NOMO-1 treated with DMSO at 0.1 percent for 48 hours (cell line): ENCODE measurements around the gene CDC42EP4.
A peak's percentile ranks its signal among the peaks of the same experiment; 100 is the strongest.

Experiments used
- DNase-seq: peaks from one replicate; lab custom pipeline; 2025; ENCODE audit not compliant: unreplicated experiment; lab: John Stamatoyannopoulos, UW

CDC42EP4 gene, protein sequence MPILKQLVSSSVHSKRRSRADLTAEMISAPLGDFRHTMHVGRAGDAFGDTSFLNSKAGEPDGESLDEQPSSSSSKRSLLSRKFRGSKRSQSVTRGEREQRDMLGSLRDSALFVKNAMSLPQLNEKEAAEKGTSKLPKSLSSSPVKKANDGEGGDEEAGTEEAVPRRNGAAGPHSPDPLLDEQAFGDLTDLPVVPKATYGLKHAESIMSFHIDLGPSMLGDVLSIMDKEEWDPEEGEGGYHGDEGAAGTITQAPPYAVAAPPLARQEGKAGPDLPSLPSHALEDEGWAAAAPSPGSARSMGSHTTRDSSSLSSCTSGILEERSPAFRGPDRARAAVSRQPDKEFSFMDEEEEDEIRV

DNA sequence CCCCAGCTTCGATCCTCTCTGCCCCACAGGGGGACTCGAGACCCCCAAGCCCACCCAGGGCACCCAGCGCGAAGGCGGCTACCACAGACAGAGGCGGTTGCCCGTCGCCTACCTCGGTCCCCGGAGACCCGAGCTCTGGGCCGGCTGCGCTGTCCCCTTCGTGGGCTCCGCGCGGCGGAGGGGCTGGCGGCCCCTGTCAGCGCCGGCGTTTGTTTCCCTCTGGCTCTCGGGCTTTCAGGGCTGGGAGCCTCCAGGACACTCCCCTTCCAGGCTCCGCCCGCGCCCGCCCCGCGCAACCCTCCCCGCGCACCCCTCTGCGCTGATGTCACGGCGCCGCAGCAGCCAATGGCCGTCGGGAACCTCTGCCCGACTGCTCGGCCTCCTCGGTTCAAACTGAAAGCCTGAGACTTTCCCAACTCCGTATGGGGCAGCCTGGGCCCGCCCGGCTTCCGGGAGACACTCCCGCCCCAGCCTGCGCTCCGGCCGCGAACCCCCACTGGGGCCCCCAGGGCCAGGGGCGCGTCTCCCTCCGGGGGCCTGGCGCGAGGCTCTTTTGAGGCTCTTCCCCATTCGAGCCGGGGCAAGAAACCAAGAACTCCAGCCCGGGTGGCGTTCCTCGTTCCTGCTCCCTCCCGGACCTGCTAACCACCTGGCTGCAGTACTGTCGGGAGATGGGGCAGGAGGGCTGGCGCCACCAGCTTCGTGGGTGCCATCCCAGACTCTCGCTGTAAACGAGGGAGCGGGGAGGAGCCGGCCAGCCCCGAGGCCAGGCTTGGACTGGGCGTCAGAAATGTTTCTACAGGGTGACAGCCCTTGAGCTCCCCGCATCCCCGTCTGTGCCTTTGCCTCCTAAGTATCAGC is at the start of gene CDC42EP4:
CDC42EP4 (minus strand) TSS at position 221 of the 861 bp plus-strand sequence. CDS start 25,501 bp downstream, outside the sequence.
- peak; percentile 92 for DNase-seq

DNA sequence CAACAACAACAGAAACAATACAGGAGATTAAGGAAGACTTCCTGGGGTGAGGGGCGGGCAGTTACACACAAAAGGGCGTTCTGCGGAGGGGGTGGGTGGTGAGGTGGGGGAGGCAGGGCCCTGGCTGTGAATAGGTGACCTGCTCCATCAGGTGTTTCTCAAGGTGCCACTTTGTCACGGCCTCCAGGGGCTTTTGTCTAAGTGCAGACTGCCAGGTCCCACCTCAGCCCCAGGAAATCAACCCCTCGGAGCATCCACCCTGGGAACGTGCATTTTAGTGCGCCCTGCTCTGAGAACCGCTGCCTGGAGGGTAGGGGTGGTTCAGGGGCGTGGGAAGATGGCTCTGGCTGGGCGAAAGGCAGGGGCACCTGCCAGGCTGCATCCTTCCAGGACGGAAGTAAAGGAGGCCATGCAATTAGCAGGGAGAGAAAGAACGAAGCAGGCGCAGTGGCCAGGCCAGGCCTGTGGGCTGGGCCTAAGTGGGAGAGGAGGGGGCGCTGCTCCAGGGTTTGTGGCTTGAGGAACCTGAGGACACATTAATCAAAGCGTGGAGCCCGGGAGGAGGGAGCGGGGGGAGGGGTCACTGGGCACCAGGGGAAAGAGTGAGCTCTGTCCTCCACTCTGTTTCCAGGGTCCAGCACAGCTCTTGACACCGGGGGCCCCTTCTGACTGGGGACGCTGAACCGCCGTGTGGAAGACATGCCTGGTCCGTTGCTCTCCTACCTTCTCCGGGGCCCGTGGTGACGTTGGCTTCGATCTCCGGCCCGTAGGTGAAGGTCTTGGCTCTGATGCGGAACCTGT is 49.4 kb upstream of the CDC42EP4 start:
- DNase-seq = no peak

DNA sequence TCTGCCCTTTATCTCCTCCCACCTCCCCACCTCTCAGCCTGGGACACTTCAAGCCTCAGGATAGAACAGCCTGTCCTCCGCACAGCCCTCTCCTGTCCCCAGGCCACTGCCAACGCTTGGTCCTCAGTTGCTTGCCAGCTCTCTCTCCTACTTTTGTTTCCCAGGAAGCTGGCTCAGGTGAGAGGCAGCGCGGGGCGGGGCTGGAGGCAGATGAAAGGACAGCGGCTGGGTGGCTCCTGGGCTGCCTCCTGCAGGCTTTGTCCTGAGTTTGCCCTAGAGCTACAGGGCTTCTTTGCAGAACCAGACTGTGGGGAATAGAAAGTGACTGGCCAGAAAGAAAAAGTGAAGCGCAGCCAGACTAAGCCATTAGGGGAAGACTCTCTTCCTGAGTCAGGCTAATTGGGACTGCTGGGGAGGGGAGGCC is 48.2 kb upstream of the CDC42EP4 start:
- DNase-seq = peak; percentile 48

DNA sequence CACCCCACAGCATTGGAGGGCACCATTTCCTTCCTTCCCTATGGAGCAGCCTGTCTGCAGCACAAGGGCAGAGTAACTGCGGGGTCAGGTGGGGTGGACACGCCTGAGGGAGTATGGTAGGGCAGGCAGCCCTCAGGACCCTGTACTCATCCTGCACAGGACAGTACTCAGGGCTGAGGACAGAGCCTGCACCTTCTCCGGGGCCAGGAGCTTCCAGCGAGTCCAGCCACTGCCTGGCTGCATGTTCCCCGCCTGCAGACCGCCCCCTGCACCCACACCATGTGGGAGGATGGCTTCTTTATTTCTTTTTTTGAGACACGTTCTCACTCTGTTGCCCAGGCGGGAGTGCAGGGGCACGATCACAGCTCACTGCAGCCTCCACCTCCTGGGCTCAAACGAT is 47.6 kb upstream of the CDC42EP4 start:
- DNase-seq = no peak

DNA sequence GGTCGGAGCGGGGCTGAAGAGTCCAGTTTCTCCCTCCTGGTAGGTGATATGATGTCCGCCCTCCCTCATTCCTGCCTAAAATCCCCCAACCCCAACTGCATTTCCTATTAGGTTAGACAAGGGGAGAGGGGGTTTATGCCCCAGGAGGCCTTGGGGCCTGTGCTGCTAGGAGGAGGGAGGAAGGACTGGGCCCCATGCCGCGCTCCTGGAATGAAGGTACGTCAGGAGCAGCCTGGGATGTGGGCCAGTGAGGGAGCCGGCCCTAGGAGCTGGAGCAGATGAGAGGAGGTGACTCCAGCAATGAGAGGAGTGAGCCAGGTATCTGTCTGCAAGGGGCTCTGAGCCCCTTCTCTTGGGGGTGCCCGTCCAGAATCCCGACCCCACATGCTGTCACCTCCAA is 46.9 kb upstream of the CDC42EP4 start:
- no peak for DNase-seq

DNA sequence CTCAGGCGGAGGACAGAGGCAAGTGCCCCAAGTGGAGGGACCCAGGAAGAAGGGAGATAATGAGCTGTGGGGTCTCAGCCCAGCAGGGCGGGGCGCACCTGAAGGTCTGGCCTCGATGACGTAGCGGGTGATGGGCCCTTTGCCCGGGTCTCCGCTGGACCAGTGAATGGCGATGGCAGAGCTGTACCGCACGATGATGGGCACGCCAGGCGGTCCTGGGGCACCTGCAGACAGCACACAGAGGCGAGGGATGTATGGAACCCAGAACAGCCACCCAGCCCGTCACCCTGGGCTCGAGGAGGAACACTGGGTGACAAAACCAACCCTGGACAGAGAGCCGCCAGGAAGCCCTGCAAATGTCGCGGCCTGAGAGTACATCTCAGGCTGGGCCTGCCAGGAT is 46.2 kb upstream of the CDC42EP4 start:
- no peak for DNase-seq

DNA sequence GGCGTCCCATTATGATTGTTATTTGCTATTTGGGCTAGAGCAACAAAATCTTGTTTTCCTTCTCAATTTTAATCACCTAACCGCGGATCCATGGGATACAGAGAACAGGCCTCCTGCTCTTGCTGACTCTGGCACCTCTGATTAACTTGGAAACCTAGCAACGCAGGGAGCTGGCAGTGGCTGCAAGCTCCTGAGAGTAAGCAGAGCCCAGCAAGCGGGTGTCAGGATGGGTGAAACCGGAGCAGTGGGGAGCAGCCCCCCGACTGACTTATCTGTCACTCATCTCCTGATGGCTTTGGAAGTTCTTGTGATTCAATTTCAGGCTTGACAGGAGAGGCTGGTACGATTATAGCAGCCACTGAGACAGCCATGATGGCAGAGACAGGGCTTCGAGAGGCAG is 45.5 kb upstream of the CDC42EP4 start:
- no peak for DNase-seq

DNA sequence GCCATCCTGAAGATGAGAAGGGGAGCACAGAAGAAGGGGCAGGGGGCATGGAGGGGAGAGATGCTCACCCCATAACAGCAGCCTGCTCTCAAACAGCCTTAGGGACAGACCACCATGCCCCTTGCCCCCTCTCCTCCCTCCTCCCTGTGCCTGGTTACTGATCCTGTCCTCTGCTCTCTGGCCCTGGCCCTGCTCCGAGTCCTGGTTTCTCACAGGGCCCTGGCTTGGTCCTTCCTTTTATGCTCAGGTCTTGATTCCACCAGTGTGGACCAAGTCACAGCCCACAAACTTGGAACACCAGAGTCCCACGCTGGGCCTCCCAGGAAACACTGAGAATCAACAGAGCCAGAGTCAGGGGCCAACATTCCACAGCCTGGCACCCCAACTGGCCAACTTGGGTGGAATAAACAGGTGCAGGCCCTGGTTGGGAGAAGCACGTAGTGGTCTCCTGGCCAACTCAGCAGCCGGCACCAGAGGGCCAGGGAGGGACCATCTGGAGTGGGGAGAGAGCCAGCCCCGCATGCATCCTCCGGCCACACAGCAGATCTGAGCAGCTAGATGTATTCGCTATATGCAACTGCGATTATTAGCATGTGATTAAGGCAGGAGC is 44.9 kb upstream of the CDC42EP4 start:
- no peak for DNase-seq

DNA sequence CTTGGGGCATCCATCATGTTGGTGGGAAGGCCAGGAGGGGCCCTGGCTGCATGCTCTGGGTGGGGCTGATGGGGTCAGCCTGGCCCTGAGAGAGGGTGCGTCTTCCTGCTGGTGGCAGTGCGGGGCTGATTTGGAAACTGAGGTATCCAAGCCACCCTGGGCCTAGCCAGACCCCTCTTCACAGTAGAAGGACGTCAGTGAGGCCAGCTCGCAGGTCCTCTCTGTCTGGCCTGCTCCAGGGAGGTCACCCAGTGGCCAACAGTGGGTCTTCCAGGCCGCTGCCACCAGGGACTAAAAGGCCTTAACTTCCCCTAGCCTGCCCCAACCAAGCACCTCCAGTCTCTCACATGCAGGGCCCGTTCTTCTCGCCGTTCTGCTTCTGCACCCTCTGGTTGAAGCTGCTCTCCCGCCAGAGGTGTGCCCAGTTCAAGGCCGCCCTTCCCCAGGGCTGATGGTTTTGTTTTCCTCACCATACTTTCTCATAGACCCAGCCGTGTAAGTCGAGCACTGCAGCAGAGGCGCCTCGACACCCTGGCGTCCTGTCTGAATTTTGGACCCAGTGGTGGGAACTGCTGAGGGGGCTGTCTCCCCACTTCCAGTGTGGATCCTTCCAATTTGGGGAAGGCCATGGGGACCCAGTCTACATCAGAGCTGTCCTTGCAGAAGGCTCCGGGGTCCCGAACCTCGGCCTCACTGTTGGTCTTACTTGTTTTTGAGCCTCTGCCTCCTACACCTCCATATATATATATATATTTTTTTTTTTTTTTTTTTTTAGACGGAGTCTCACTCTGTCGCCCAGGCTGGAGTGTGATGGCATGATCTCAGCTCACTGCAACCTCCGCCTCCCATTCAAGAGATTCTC is 42.9 kb upstream of the CDC42EP4 start:
- DNase-seq = no peak

DNA sequence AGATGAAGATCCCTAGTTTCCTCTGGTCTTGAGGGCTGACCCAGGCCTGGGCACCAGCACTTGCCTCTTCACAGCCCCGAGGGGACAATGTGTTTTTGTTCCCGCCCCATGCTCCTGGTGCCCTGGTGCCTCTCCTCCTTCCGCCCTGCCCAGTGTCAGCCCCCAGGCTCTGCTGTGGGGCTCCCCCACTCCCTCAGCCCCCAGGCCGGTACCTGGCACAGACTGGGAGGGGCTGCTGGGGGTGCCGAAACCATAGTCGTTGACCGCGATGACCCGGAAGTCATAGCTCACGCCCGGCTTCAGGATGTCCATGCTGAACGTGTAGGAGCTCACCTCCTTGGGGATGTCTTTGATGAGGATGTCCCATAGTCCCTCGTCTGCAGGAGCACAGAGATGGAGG is 40.5 kb upstream of the CDC42EP4 start:
- DNase-seq = no peak

DNA sequence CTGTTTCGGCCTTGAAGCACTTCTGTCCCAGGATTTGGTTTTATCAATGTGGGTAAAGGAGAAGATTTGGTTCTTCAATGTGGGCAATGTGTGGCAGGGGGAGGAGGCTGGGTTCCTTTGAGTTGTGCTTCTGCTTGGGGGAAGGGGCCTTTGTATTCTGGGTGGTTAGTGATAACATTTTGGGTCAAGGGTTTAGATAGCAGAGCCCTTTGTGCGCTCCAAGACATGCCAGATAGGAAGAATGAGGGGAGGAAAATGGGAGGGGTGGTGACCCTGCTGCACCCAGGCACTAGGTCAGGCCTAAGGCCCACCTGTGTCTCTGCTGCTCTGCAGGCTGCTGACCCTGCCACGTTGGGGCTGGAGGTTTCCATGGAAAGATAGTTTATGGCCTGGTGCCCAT is 40.0 kb upstream of the CDC42EP4 start:
- DNase-seq = no peak

DNA sequence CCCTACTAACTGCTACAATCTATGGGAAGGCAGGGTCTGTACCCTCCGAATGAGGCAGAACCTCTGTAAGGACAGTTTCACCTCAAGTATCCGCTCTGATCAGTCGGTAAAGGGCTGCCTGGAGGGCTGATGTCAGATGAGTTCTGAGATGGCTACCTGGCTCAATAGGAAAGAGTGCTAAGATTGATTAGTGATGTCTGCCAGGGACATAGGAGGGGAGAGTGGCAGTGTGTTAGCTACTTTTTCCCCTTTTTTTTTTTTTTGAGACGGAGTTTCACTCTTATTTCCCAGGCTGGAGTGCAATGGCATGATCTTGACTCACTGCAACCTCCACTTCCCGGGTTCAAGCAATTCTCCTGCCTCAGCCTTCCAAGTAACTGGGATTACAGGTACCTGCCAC is 39.1 kb upstream of the CDC42EP4 start:
- no peak for DNase-seq

DNA sequence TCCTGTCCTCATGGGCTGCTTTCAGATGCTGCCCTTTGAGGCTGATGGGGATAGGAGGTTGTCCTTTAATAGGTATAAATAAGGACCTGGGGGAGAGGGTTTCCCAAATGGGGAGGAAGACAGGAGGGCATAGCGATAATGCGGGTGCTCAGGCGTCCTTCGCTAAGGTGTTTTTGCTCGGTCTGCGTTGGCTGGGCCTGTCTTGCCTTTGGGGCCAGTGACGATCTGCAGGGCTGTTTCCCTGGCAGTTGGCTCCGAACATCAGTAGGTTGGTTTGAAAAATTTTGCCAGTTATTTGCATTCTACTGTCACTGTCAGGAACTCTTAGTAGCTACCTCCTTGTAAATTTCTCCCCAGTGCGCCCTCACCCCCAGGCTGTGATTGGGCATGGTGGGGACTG is 37.8 kb upstream of the CDC42EP4 start:
- DNase-seq = no peak

DNA sequence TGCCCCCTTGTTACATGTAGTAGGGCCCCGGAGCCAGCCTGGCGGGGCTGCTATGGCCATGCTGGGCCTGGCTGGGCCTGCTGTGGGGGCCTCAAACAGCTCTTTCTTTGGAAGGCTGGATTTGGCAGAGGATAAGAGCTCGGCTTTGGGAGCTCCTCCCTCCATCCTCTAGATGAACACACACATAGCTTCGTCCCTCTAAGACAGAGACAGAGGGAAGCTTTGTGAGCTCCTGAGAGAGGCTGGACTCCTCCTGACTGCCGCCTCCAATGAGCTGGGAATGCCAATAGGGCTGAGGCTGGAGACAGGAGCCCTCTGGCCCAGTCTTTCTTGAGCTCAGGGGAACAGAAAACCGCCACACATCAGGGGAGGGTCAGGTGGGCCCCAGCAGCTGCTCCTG is 37.3 kb upstream of the CDC42EP4 start:
- DNase-seq = no peak

DNA sequence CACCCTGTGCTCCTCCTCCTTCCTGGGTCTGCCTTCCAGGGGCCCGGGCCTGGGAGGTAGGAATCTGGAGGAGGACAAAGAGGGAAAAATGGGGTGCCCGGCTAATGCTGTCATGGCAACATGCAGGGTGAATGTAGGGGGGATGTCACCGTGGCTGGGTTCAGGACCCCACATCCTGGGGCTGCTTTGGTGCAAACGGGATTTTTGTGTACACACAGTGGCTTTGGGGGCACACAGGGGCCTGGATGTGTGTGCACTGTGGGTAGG is 37.0 kb upstream of the CDC42EP4 start:
- no peak for DNase-seq

DNA sequence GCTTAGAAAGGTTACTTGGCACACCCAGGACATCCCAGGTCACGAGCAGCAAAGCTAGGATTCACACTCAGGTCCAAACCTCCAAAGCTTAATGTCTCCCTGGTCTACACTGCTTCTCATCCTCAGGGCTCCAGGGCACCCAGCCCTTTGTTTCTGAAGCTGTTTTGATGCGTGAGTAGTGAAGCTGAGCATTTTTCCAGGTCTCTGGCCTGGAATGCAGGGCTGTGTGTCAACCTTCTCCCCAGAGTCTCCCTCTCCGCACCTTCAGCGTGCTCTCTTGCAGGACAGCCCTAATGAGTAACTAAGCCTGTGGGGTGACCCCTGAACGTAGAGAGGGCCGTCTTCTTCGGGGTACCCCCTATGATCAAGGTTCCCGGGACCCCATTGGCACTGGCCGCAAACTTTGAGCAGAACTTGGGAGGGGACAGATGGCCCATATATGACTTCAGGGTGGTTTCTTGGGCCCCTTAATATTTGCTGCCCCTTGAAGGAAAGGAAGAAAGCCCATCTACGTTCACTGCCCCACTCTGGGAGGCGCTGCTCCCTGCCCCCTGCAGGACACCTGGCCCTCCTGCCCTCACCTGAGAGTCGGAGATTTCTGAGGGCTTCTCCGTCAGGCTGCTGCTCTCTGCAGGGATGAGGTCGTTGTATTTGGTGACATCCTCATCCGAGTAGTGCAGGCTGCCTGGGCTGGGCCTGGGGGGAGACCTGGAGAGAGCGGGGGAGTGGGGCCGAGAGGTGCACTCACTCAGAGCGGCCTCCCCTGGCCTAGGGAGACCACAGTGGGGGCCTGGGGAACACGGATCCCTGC is 36.4 kb upstream of the CDC42EP4 start:
- DNase-seq = no peak

DNA sequence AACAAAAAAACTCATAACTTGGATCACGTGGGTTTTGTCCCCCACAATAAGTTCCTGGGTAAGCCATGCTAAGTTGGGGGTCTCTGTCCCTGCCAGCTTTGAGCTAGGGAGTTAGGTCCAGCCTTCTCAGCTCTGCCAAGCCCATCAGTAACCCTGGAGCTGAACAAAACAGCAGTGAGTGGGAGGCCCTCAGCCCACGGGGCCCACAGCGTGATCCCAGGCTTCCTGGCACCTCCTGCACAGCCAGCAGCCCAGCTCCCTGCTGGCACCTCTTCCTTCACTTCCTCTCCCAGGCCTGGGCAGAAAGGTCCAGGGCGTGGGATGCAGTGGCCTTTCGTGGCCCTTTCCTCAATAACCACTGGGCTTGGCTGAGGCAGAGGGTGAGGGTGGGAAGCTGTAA is 35.5 kb upstream of the CDC42EP4 start:
- DNase-seq = no peak

DNA sequence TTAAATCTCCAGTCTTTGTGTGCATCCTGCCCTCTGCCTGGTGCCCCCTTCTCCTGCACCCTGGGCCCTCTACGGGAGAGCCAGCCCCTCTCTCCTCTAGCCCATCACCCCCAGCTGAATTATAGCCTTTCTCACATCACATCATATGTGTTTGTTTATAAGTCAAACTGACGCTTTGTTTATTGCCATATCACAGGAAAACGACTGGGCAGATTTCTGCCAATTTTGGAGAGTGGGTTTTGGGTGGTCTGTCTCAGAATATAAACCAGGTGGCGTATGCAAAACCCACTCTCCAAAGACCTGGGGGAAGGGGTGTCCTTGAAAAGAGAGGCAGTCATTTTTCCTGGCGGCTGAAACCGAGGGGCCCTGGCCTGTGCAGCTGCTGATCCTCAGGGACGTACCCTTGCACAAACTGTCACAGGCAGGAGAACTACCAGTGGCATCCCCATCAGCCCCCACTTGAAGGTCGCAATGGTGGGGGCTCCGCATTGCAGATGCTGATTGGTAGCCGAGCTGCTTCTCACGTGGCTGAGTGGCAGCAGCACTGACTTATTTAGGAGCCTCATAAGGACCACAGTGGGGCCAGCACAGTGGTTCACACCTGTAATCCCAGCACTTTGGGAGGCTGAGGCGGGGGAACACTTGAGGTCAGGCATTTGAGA is 34.8 kb upstream of the CDC42EP4 start:
- no peak for DNase-seq
